Subcutaneous adipose tissue (tissue), 4 donors: ENCODE results near the gene ATP8A2. TPM values are rescaled to one million over a fixed set of nuclear protein-coding genes. Genes with fewer than 3 reads are reported as not detected.

Source experiments
- total RNA-seq, 4 donors: library from RNA; depleted of rRNA; stranded (reverse); fragments of >200 nt; gene quantifications; one replicate each; pipeline ENCODE4 v1.1.0, GENCODE V29; 2016
- TF ChIP-seq, protein P1 (sequence below): fragments of 450-650 bp; IDR thresholded peaks from one replicate; pipeline ENCODE4 v1.5.1; 2016; ENCODE audit warnings: low read depth, mild to moderate bottlenecking, control low read depth, antibody characterized with exemption, moderate library complexity

Gene ATP8A2
- total RNA-seq, 4 donors from 2014 or later = under 0.01 to 0.17 TPM; not detected in 2

- TF ChIP-seq, protein P1, sequence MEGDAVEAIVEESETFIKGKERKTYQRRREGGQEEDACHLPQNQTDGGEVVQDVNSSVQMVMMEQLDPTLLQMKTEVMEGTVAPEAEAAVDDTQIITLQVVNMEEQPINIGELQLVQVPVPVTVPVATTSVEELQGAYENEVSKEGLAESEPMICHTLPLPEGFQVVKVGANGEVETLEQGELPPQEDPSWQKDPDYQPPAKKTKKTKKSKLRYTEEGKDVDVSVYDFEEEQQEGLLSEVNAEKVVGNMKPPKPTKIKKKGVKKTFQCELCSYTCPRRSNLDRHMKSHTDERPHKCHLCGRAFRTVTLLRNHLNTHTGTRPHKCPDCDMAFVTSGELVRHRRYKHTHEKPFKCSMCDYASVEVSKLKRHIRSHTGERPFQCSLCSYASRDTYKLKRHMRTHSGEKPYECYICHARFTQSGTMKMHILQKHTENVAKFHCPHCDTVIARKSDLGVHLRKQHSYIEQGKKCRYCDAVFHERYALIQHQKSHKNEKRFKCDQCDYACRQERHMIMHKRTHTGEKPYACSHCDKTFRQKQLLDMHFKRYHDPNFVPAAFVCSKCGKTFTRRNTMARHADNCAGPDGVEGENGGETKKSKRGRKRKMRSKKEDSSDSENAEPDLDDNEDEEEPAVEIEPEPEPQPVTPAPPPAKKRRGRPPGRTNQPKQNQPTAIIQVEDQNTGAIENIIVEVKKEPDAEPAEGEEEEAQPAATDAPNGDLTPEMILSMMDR = no peak
Observed at GRCh38 chr13:25625414-25625813, 253.6 kb downstream of the ATP8A2 start.

GRCh38 chr13:25630329-25630900 lies 258.6 kb downstream of the ATP8A2 start:
- TF ChIP-seq, protein P1 = no peak

GRCh38 chr13:25632166-25632888 lies 260.6 kb downstream of the ATP8A2 start:
- TF ChIP-seq, protein P1 = no peak

GRCh38 chr13:25633093-25633492 lies 261.3 kb downstream of the ATP8A2 start:
- TF ChIP-seq, protein P1 = no peak

GRCh38 chr13:25645681-25646080 lies 273.9 kb downstream of the ATP8A2 start:
- TF ChIP-seq, protein P1 = no peak

GRCh38 chr13:25649001-25649633 lies 277.3 kb downstream of the ATP8A2 start:
- TF ChIP-seq, protein P1 = no peak

DNA sequence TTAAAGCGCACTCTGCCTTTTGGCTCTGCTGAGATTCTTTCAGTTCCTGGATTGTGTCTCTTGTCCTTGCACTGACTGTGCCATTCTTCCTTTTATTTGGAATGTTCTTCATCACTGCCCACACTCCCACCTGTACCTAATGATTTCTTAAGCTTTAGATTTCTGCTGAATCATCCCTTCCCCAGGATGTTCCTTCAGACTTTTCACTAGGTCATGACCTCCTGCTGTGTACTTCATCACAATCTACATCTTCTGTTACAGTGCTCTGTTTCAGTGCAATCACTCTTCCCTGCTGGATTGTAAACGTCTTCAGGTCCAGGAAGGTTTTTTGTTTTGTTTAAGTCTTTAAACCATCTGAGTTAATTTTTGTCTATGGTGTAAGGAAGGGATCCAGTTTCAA lies 281.0 kb downstream of the ATP8A2 start:
- TF ChIP-seq, protein P1 = no peak
